SU-DHL-6 (cell line): ENCODE data around the gene SMYD4.

Experiments
- EZH2phosphoT487 ChIP-seq: fragments of 200-600 bp; sonication (generic), shearing (Covaris generic); conservative IDR thresholded peaks from 2 replicates; pipeline ENCODE4 v1.6.1; 2018; ENCODE audit warnings: mild to moderate bottlenecking, antibody characterized with exemption, low read length, moderate library complexity, mixed read lengths
- TF ChIP-seq, protein P1 (sequence below): fragments of 200-600 bp; sonication (generic); IDR thresholded peaks from one replicate; pipeline ENCODE4 v1.5.1; 2017; ENCODE audit warnings: antibody characterized with exemption, mild to moderate bottlenecking, low read length, moderate library complexity; ENCODE audit not compliant: insufficient read depth, poor library complexity, severe bottlenecking

GRCh38 chr17:1744551-1745512 is 84.9 kb downstream of the SMYD4 start:
- TF ChIP-seq EZH2phosphoT487: no peak
- TF ChIP-seq, protein P1, sequence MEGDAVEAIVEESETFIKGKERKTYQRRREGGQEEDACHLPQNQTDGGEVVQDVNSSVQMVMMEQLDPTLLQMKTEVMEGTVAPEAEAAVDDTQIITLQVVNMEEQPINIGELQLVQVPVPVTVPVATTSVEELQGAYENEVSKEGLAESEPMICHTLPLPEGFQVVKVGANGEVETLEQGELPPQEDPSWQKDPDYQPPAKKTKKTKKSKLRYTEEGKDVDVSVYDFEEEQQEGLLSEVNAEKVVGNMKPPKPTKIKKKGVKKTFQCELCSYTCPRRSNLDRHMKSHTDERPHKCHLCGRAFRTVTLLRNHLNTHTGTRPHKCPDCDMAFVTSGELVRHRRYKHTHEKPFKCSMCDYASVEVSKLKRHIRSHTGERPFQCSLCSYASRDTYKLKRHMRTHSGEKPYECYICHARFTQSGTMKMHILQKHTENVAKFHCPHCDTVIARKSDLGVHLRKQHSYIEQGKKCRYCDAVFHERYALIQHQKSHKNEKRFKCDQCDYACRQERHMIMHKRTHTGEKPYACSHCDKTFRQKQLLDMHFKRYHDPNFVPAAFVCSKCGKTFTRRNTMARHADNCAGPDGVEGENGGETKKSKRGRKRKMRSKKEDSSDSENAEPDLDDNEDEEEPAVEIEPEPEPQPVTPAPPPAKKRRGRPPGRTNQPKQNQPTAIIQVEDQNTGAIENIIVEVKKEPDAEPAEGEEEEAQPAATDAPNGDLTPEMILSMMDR: no peak
